Neural cell (in vitro differentiated cells): ENCODE measurements around the gene PGM3. TPM values are rescaled to one million over a fixed set of nuclear protein-coding genes. Genes with fewer than 3 reads are reported as not detected.

Experiments
- H2AFZ ChIP-seq: fragments of 200-600, 300-800 bp; sonication (generic), shearing (Covaris generic); 2 replicates; pipeline ENCODE4 v1.6.0; 2014; ENCODE audit warnings: low read depth, mild to moderate bottlenecking, antibody characterized with exemption, low read length, moderate library complexity
- H3F3A ChIP-seq: fragments of 200-600 bp; shearing (Covaris generic); 2 replicates; pipeline ENCODE4 v1.6.1; 2016; ENCODE audit warnings: mild to moderate bottlenecking, moderate library complexity, mixed read lengths, antibody characterized with exemption, low read length; ENCODE audit not compliant: insufficient read depth, poor library complexity, severe bottlenecking
- H3K27ac ChIP-seq: fragments of 200-600, 300-800 bp; sonication (generic), shearing (Covaris generic); 2 replicates; pipeline ENCODE4 v1.5.1; 2014; ENCODE audit warnings: mild to moderate bottlenecking, low read length, moderate library complexity
- H3K27me3 ChIP-seq: fragments of 300-800, 200-600 bp; sonication (generic), shearing (Covaris generic); 2 replicates; pipeline ENCODE4 v1.6.0; 2014; ENCODE audit warnings: mild to moderate bottlenecking, low read depth, low read length, moderate library complexity; ENCODE audit not compliant: insufficient read depth
- H3K36me3 ChIP-seq: fragments of 300-800, 200-600 bp; sonication (generic), shearing (Covaris generic); 2 replicates; pipeline ENCODE4 v1.5.1; 2014; ENCODE audit warnings: mild to moderate bottlenecking, antibody characterized with exemption, low read length, moderate library complexity; ENCODE audit not compliant: insufficient read depth
- H3K4me2 ChIP-seq: fragments of 300-800, 200-600 bp; sonication (generic), shearing (Covaris generic); 2 replicates; pipeline ENCODE4 v1.6.0; 2014; ENCODE audit warnings: mild to moderate bottlenecking, low read length
- H3K4me3 ChIP-seq: fragments of 300-800, 200-600 bp; sonication (generic), shearing (Covaris generic); 2 replicates; pipeline ENCODE4 v1.5.1; 2014; ENCODE audit warnings: mild to moderate bottlenecking, low read length, moderate library complexity
- H3K79me2 ChIP-seq: fragments of 200-600 bp; shearing (Covaris generic); replicated peaks from 2 replicates; pipeline ENCODE4 v1.6.0; 2014; ENCODE audit warnings: mild to moderate bottlenecking, low read length, moderate library complexity; ENCODE audit not compliant: insufficient read depth
- H3K9ac ChIP-seq: fragments of 300-800, 200-600 bp; sonication (generic), shearing (Covaris generic); 2 replicates; pipeline ENCODE4 v1.6.1; 2016; ENCODE audit warnings: mild to moderate bottlenecking, low read length, mixed read lengths
- H3K9me2 ChIP-seq: fragments of 200-600 bp; shearing (Covaris generic); 2 replicates; pipeline ENCODE4 v1.6.1; 2016; ENCODE audit warnings: mild to moderate bottlenecking, low read length, mixed read lengths; ENCODE audit not compliant: insufficient read depth
- H3K9me3 ChIP-seq: fragments of 200-600, 300-800 bp; sonication (generic), shearing (Covaris generic); 2 replicates; pipeline ENCODE4 v1.6.1; 2016; ENCODE audit warnings: mild to moderate bottlenecking, mixed run types, low read length, moderate library complexity, mixed read lengths
- H4K20me1 ChIP-seq: fragments of 200-600 bp; shearing (Covaris generic); 2 replicates; pipeline ENCODE4 v1.6.1; 2016; ENCODE audit warnings: mild to moderate bottlenecking, mixed run types; ENCODE audit not compliant: insufficient read depth
- EP300 ChIP-seq: fragments of 450-650 bp; conservative IDR thresholded peaks from 2 replicates; pipeline ENCODE4 v1.6.1; 2014; ENCODE audit warnings: antibody characterized with exemption, mild to moderate bottlenecking, moderate library complexity; ENCODE audit not compliant: poor library complexity, severe bottlenecking
- EZH2 ChIP-seq: fragments of 200-600, 300-800 bp; shearing (Covaris generic), sonication (generic); IDR thresholded peaks from 2 replicates; pipeline ENCODE4 v1.6.1; 2014; ENCODE audit warnings: antibody characterized with exemption, low read length, borderline replicate concordance, mild to moderate bottlenecking; ENCODE audit not compliant: insufficient read depth, poor library complexity, severe bottlenecking
- MXI1 ChIP-seq: fragments of 450-650 bp; conservative IDR thresholded peaks from 2 replicates; pipeline ENCODE4 v1.6.1; 2014; ENCODE audit warnings: antibody characterized with exemption, mild to moderate bottlenecking; ENCODE audit not compliant: poor library complexity, severe bottlenecking
- POLR2AphosphoS5 ChIP-seq: IDR thresholded peaks from 2 replicates; pipeline ENCODE4 v1.6.1; 2012
- RAD21 ChIP-seq: fragments of 450-650 bp; conservative IDR thresholded peaks from 2 replicates; pipeline ENCODE4 v1.6.1; 2014; ENCODE audit warnings: antibody characterized with exemption, mild to moderate bottlenecking, moderate library complexity
- SMC3 ChIP-seq: fragments of 450-650 bp; conservative IDR thresholded peaks from 2 replicates; pipeline ENCODE4 v1.6.1; 2014; ENCODE audit warnings: antibody characterized with exemption, mild to moderate bottlenecking, moderate library complexity; ENCODE audit not compliant: poor library complexity
- TAF1 ChIP-seq: IDR thresholded peaks from 2 replicates; pipeline ENCODE4 v1.6.1; 2012; ENCODE audit warnings: low read depth
- polyA plus RNA-seq: library from polyadenylated mRNA; depleted of rRNA; stranded (reverse); fragments of >200 nt; gene quantifications from 2 replicates; pipeline ENCODE4 v1.2.3, GENCODE V29; 2014
- TF ChIP-seq, protein P1 (sequence below): IDR thresholded peaks from 2 replicates; pipeline ENCODE4 v1.6.1; 2012; ENCODE audit warnings: borderline replicate concordance
- TF ChIP-seq, protein P2 (sequence below): fragments of 450-650 bp; IDR thresholded peaks from 2 replicates; pipeline ENCODE4 v1.5.1; 2014; ENCODE audit warnings: antibody characterized with exemption, mild to moderate bottlenecking, moderate library complexity; ENCODE audit not compliant: poor library complexity, severe bottlenecking

PGM3 gene
- polyA plus RNA-seq, 1 donor from 2014 or later: 198 TPM

DNA sequence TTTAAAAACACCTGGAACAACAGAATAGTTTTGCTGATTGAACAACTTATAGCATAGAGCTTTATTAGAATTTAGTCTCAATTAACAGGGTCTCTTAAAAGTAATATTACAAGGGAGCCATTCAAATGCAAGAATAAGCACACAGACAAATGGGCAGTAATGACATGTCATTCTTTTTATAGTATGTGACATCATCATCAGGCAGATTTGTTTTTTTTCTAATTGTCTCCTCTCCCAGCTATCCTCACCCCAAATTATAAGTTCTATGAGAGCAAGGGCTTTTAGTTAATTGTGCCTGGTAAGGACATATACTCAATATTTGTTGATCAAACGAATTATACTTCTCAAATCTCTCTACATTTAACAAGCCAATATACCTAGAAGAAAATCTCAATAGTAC is 11.0 kb downstream of the PGM3 start:
- no peaks in the 10 kb centered on the region for H3K36me3 ChIP-seq
- no peak overlapping the region for H3K4me2 ChIP-seq
- no peak overlapping the region for H3K9ac ChIP-seq
- H3K79me2 ChIP-seq: no peaks in the 10 kb centered on the region
- no peaks in the 10 kb centered on the region for H3K9me3 ChIP-seq
- H4K20me1 ChIP-seq: no peaks in the 10 kb centered on the region
- H2AFZ ChIP-seq: no peak overlapping the region
- TF ChIP-seq, protein P1, sequence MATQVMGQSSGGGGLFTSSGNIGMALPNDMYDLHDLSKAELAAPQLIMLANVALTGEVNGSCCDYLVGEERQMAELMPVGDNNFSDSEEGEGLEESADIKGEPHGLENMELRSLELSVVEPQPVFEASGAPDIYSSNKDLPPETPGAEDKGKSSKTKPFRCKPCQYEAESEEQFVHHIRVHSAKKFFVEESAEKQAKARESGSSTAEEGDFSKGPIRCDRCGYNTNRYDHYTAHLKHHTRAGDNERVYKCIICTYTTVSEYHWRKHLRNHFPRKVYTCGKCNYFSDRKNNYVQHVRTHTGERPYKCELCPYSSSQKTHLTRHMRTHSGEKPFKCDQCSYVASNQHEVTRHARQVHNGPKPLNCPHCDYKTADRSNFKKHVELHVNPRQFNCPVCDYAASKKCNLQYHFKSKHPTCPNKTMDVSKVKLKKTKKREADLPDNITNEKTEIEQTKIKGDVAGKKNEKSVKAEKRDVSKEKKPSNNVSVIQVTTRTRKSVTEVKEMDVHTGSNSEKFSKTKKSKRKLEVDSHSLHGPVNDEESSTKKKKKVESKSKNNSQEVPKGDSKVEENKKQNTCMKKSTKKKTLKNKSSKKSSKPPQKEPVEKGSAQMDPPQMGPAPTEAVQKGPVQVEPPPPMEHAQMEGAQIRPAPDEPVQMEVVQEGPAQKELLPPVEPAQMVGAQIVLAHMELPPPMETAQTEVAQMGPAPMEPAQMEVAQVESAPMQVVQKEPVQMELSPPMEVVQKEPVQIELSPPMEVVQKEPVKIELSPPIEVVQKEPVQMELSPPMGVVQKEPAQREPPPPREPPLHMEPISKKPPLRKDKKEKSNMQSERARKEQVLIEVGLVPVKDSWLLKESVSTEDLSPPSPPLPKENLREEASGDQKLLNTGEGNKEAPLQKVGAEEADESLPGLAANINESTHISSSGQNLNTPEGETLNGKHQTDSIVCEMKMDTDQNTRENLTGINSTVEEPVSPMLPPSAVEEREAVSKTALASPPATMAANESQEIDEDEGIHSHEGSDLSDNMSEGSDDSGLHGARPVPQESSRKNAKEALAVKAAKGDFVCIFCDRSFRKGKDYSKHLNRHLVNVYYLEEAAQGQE: no peak
- TF ChIP-seq POLR2AphosphoS5: no peak
- H3K4me3 ChIP-seq: no peak overlapping the region
- H3K27ac ChIP-seq: no peak overlapping the region
- no peaks in the 10 kb centered on the region for H3K9me2 ChIP-seq
- no peaks in the 10 kb centered on the region for H3K27me3 ChIP-seq
- H3F3A ChIP-seq: no peaks in the 10 kb centered on the region

DNA sequence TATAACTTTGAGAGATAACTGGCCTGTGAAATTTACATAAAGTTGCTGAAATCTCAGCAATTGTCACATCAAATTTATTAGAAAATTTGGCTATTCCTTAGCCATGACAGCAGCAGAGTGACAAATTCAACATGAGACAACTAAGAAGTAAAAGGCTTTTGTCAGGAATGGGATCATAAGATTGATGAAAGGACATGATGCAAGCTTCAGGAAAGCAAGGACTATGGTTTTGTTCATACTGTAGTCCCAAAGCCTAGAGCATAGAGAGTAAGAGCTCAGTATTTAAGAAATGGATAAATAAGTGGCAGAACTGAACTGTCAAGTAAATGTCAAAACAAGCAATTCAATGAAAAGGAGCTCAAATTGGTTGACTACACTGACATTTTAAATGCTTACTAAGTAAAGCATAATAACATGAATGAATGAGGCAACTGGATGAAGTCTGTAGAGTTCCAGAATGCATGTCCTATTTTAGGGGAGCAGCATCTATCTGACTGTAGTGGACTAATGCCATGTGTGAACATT is 12.6 kb downstream of the PGM3 start:
- peaks cover 9% of the 10 kb centered on the region for H3K36me3 ChIP-seq

More for the DNA sequence above, 12.6 kb downstream of the PGM3 start:
- no peak for TF ChIP-seq SMC3
- TF ChIP-seq POLR2AphosphoS5: peak; percentile 77
- TF ChIP-seq RAD21: no peak
- TF ChIP-seq, protein P2, sequence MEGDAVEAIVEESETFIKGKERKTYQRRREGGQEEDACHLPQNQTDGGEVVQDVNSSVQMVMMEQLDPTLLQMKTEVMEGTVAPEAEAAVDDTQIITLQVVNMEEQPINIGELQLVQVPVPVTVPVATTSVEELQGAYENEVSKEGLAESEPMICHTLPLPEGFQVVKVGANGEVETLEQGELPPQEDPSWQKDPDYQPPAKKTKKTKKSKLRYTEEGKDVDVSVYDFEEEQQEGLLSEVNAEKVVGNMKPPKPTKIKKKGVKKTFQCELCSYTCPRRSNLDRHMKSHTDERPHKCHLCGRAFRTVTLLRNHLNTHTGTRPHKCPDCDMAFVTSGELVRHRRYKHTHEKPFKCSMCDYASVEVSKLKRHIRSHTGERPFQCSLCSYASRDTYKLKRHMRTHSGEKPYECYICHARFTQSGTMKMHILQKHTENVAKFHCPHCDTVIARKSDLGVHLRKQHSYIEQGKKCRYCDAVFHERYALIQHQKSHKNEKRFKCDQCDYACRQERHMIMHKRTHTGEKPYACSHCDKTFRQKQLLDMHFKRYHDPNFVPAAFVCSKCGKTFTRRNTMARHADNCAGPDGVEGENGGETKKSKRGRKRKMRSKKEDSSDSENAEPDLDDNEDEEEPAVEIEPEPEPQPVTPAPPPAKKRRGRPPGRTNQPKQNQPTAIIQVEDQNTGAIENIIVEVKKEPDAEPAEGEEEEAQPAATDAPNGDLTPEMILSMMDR: no peak
- TF ChIP-seq, protein P1: no peak
- no peak for TF ChIP-seq MXI1
- TF ChIP-seq EP300: peak; percentile 90
- TF ChIP-seq TAF1: no peak
- TF ChIP-seq EZH2: no peak
- H3F3A ChIP-seq: no peaks in the 10 kb centered on the region
- no peak overlapping the region for H2AFZ ChIP-seq
- H3K27ac ChIP-seq: no peak overlapping the region
- H3K4me2 ChIP-seq: peak overlapping the region; percentile 32
- H3K9ac ChIP-seq: no peak overlapping the region
- no peaks in the 10 kb centered on the region for H4K20me1 ChIP-seq
- no peak overlapping the region for H3K4me3 ChIP-seq
- H3K9me3 ChIP-seq: no peaks in the 10 kb centered on the region
- H3K27me3 ChIP-seq: no peaks in the 10 kb centered on the region
- H3K79me2 ChIP-seq: no peaks in the 10 kb centered on the region
- no peaks in the 10 kb centered on the region for H3K9me2 ChIP-seq
